Brain microvascular endothelial cell (primary cell): ENCODE measurements around the gene PKD1.

Experiments used
- DNase-seq: peaks from one replicate; pipeline ENCODE4 v3.0.0-alpha.2; 2020
- H3K27ac ChIP-seq: fragments of 250-450 bp; sonication (Bioruptor Pico); 2 replicates; pipeline ENCODE4 v1.5.1; 2020; ENCODE audit warnings: mild to moderate bottlenecking, moderate library complexity
- H3K27me3 ChIP-seq: fragments of 250-450 bp; sonication (Bioruptor Pico); replicated peaks from 2 replicates; pipeline ENCODE4 v1.5.1; 2020; ENCODE audit warnings: mild to moderate bottlenecking
- H3K36me3 ChIP-seq: fragments of 250-450 bp; sonication (Bioruptor Pico); replicated peaks from 2 replicates; pipeline ENCODE4 v1.5.1; 2020; ENCODE audit warnings: mild to moderate bottlenecking
- H3K4me3 ChIP-seq: 2 replicates; pipeline ENCODE4 v1.5.1; 2011; ENCODE audit warnings: low read depth, mild to moderate bottlenecking, control low read depth, low read length, moderate library complexity
- CTCF ChIP-seq: IDR thresholded peaks from 2 replicates; pipeline ENCODE4 v1.5.1; 2011; ENCODE audit warnings: low read depth, mild to moderate bottlenecking, moderate library complexity, low read length, control low read depth, inconsistent platforms; ENCODE audit errors: missing control alignments
- in situ Hi-C: cut with HindIII; loops from 2 replicates; pipeline ENCODE4 v1.10.0; 2017; ENCODE audit warnings: low sequenced_read_pairs, low pct_ligation_motif_present

The PKD1 gene

GRCh38 chr16:2180461-2180860 is 44.8 kb upstream of the PKD1 start:
- in situ Hi-C loops = no loop called here
- Histone ChIP-seq H3K36me3 (peaks cover 24% of the 10 kb centered on the region), H3K4me3 (no peak overlapping the region), H3K27ac (no peak overlapping the region), H3K27me3 (no peaks in the 10 kb centered on the region)
- no peak for TF ChIP-seq CTCF
- DNase-seq = no peak

GRCh38 chr16:2179576-2179975 is 43.9 kb upstream of the PKD1 start:
- TF ChIP-seq CTCF = no peak
- no peak overlapping the region for H3K4me3 ChIP-seq
- no peak overlapping the region for H3K27ac ChIP-seq
- H3K27me3 ChIP-seq = no peaks in the 10 kb centered on the region
- DNase-seq = no peak
- in situ Hi-C loops = no loop called here
- peaks cover 33% of the 10 kb centered on the region for H3K36me3 ChIP-seq

GRCh38 chr16:2179107-2179501 is 43.4 kb upstream of the PKD1 start:
- Histone ChIP-seq H3K27me3 (no peaks in the 10 kb centered on the region), H3K36me3 (peaks cover 38% of the 10 kb centered on the region), H3K4me3 (no peak overlapping the region), H3K27ac (no peak overlapping the region)
- TF ChIP-seq CTCF = no peak
- in situ Hi-C loops = no loop called here
- no peak for DNase-seq

- in situ Hi-C loops = no loop called here
- Histone ChIP-seq H3K36me3 (peaks cover 42% of the 10 kb centered on the region), H3K27me3 (no peaks in the 10 kb centered on the region), H3K27ac (no peak overlapping the region), H3K4me3 (no peak overlapping the region)
- no peak for TF ChIP-seq CTCF
- DNase-seq = no peak
These were observed 42.8 kb upstream of the PKD1 start for GRCh38 chr16:2178321-2179106.

- H3K4me3 ChIP-seq = no peak overlapping the region
- peaks cover 50% of the 10 kb centered on the region for H3K36me3 ChIP-seq
- DNase-seq = no peak
- in situ Hi-C loops = no loop called here
- no peak for TF ChIP-seq CTCF
- H3K27me3 ChIP-seq = no peaks in the 10 kb centered on the region
- no peak overlapping the region for H3K27ac ChIP-seq
These were observed 41.9 kb upstream of the PKD1 start for GRCh38 chr16:2177561-2177960.

GRCh38 chr16:2177101-2177500 is 41.4 kb upstream of the PKD1 start:
- in situ Hi-C loops = no loop called here
- Histone ChIP-seq H3K36me3 (peaks cover 53% of the 10 kb centered on the region), H3K4me3 (no peak overlapping the region), H3K27me3 (no peaks in the 10 kb centered on the region), H3K27ac (no peak overlapping the region)
- TF ChIP-seq CTCF = no peak
- no peak for DNase-seq
